Activated B cell treated with CpG ODN at 0.5 μM for 24 hours (primary cell): ENCODE measurements around the gene SPRED1. TPM values are rescaled to one million over a fixed set of nuclear protein-coding genes. Genes with fewer than 3 reads are reported as not detected.

Experiments
- ATAC-seq: fragments of 200-7000 bp; cut with Tn5 transposase; one replicate; pipeline ENCODE4 v1.10.0; 2021; ENCODE audit warnings: low read depth, mild to moderate bottlenecking, moderate library complexity
- CTCF ChIA-PET: fragments of 350-600 bp; sonication (Branson Sonifier 250); formaldehyde crosslinking; loops from one replicate; lab custom pipeline; 2021; ENCODE audit warnings: antibody characterized with exemption; lab: Charles Lee
- POLR2A ChIA-PET: fragments of 350-600 bp; sonication (Branson Sonifier 250); formaldehyde crosslinking; loops from one replicate; lab custom pipeline; 2021; ENCODE audit warnings: antibody characterized with exemption; lab: Charles Lee
- DNase-seq: peaks from one replicate; pipeline ENCODE4 v3.0.0; 2022
- H3K27ac Mint-ChIP-seq: one replicate; pipeline ENCODE4 v1.8.0; 2020; ENCODE audit warnings: mixed read lengths
- H3K27me3 Mint-ChIP-seq: one replicate; pipeline ENCODE4 v1.8.0; 2021; ENCODE audit warnings: mixed read lengths
- H3K36me3 Mint-ChIP-seq: one replicate; pipeline ENCODE4 v1.8.0; 2021; ENCODE audit warnings: low read depth, mixed read lengths
- H3K4me1 Mint-ChIP-seq: one replicate; pipeline ENCODE4 v1.8.0; 2021; ENCODE audit warnings: mixed read lengths
- H3K4me3 Mint-ChIP-seq: one replicate; pipeline ENCODE4 v1.8.0; 2020; ENCODE audit warnings: mild to moderate bottlenecking, mixed read lengths
- H3K9me3 Mint-ChIP-seq: one replicate; pipeline ENCODE4 v1.8.0; 2020; ENCODE audit warnings: mixed read lengths
- intact Hi-C: fragments of 100-400 bp; cut with micrococcal nuclease; formaldehyde crosslinking; loops from one replicate; pipeline ENCODE4 v1.15.1; 2024
- total RNA-seq: library from RNA; stranded (reverse); gene quantifications from 2 replicates; pipeline ENCODE4 v1.2.3, GENCODE V29; 2022
- TF ChIP-seq, protein P1 (sequence below): fragments of 200-600 bp; IDR thresholded peaks from one replicate; pipeline ENCODE4 v1.8.0; 2022; ENCODE audit warnings: antibody characterized with exemption, mild to moderate bottlenecking

The SPRED1 gene
- total RNA-seq, 1 donor from 2014 or later: 1.4 TPM

DNA sequence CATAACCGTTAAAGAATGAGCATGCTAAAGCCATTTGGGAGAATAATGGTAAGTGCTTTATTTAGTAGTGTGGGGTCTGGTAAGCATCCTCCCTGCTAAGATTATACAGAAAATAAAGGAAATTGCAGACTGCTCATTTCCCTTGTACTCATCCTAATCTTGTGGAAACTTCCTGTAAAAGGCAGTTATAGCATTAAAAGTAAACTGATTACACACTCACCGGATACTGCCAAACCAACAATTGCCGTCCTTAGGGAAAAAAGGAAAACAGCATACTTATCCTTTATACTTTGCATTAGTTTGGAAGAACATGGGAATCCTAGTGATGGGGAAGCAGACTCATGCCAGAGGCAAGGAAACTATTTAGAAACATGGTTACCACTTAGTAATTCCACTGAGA, 5.3 kb upstream of the SPRED1 start:
- Mint-ChIP-seq H3K27me3 (peaks cover 21% of the 10 kb centered on the region), H3K4me1 (peaks cover 15% of the 10 kb centered on the region), H3K36me3 (peaks cover 6% of the 10 kb centered on the region), H3K27ac (no peak overlapping the region), H3K4me3 (no peak overlapping the region), H3K9me3 (no peaks in the 10 kb centered on the region)
- DNase-seq: no peak
- CTCF ChIA-PET: no interaction called here
- ATAC-seq: no peak
- intact Hi-C loops: no loop called here
- POLR2A ChIA-PET: no interaction called here
- TF ChIP-seq, protein P1, sequence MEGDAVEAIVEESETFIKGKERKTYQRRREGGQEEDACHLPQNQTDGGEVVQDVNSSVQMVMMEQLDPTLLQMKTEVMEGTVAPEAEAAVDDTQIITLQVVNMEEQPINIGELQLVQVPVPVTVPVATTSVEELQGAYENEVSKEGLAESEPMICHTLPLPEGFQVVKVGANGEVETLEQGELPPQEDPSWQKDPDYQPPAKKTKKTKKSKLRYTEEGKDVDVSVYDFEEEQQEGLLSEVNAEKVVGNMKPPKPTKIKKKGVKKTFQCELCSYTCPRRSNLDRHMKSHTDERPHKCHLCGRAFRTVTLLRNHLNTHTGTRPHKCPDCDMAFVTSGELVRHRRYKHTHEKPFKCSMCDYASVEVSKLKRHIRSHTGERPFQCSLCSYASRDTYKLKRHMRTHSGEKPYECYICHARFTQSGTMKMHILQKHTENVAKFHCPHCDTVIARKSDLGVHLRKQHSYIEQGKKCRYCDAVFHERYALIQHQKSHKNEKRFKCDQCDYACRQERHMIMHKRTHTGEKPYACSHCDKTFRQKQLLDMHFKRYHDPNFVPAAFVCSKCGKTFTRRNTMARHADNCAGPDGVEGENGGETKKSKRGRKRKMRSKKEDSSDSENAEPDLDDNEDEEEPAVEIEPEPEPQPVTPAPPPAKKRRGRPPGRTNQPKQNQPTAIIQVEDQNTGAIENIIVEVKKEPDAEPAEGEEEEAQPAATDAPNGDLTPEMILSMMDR: no peak

DNA sequence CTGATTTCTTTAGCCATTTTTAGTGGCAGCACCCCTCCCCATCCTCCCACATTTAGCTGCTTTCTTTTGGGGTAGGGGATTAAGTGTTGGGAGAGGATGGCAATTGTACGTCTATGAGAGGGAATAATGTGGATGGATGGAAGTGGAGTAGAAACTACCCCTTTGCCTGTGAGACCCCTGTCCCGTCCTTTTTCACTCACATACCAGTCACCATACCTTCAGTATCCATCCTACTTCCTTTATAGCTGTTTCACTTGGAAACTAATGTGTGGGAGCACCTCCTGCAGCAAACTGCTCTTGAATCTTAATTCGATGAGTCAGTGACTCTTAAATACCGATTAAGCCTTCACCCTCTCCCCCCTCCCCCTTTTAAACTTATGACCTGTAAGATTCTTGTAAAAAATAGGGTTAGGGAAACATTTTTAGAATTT, 730 bp downstream of the SPRED1 start:
- intact Hi-C loops: loop anchor here (2.0 to 5.0 kb wide), 7 partner anchors 54 to 1156 kb away; no protein-coding TSS in a partner anchor
- peaks cover 7% of the 10 kb centered on the region for H3K36me3 Mint-ChIP-seq
- H3K4me3 Mint-ChIP-seq: peak overlapping the region; percentile 83
- DNase-seq: no peak
- no peaks in the 10 kb centered on the region for H3K27me3 Mint-ChIP-seq
- CTCF ChIA-PET: interaction anchor here (0.9 to 1.1 kb wide), 2 partner anchors 188 to 447 kb away, joined by 3 read pairs; no protein-coding TSS in a partner anchor
- H3K4me1 Mint-ChIP-seq: peaks cover 32% of the 10 kb centered on the region
- TF ChIP-seq, protein P1: no peak
- ATAC-seq: no peak
- peak overlapping the region; percentile 2 for H3K27ac Mint-ChIP-seq
- POLR2A ChIA-PET: interaction anchor here (1.3 to 2.7 kb wide), 2 partner anchors 123 to 169 kb away, joined by 4 to 10 read pairs; no protein-coding TSS in a partner anchor
- no peaks in the 10 kb centered on the region for H3K9me3 Mint-ChIP-seq

DNA sequence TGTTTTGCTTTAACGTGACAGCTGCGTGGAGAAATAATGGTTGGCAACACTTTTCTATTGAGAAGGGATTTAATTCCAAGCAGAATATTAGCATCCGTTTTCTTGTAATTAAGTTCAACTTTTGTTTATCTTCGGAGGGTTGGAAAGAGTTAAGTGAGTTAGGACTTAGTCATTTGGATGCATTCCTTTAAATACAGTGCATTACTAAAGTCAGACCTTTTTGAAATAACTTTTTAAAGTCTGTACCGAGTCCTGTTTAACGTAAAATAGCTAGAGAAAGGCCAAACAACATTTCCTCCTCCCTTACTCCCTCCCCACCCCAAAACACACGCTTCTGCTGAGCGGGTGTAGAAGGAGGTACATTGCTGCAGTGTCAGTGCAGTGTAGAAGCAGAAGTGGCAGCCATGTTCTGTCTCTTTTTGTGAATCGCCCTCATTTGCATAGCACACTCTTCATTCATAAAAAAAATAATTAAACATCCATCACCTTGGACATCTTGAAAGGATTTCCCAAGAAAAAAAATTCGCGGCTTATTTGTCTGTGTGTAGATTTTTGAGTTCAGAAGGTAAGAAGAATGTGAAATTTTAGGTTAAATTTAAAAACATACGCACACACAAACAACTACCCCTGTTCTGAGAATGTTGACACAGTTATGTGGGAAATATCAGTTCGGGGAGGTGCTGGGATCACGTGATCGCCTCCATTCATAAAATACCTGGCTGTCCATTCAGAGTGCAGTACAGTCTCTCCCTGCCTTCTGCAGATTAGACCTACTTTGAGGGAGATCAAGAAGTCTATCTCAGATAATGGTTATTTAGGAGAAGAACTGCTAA, 1.6 kb downstream of the SPRED1 start:
- ChIA-PET CTCF (interaction anchor here (0.9 to 1.1 kb wide), 2 partner anchors 187 to 446 kb away, joined by 3 read pairs; no protein-coding TSS in a partner anchor), POLR2A (interaction anchor here (1.3 to 2.7 kb wide), 2 partner anchors 123 to 170 kb away, joined by 4 to 10 read pairs; no protein-coding TSS in a partner anchor)
- ATAC-seq (peak; percentile 71), DNase-seq (no peak)
- TF ChIP-seq, protein P1: no peak
- peak overlapping the region; percentile 26 for H3K27ac Mint-ChIP-seq
- H3K9me3 Mint-ChIP-seq: no peaks in the 10 kb centered on the region
- intact Hi-C loops: loop anchor here (1.0 to 5.0 kb wide), 9 partner anchors 12 to 1675 kb away; partner anchors contain the start of gene CDIN1
- peaks cover 7% of the 10 kb centered on the region for H3K36me3 Mint-ChIP-seq
- H3K4me3 Mint-ChIP-seq: peak overlapping the region; percentile 83
- H3K27me3 Mint-ChIP-seq: no peaks in the 10 kb centered on the region
- H3K4me1 Mint-ChIP-seq: peaks cover 32% of the 10 kb centered on the region

DNA sequence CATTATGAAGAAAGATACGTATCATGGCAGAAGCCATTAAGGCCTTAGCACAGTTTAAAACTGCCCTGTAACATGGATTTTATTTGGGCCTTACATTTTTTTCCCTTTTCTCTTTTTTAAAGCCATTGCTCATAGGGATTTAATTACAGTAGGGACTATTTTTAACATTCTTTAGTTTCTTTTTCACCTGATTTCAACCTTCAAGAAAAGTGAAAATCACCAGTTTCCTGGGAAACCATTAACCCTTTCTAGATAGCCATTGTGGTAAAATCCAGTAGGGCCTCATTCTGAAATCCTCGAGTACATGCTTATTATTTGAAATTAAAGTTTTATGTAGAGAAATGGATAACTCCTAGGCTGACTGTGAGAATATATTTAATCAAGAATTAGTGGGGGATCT, 3.1 kb downstream of the SPRED1 start:
- H3K27ac Mint-ChIP-seq: no peak overlapping the region
- POLR2A ChIA-PET: interaction anchor here (0.6 kb wide), 1 partner anchor 14 kb away, joined by 5 read pairs; no protein-coding TSS in a partner anchor
- ATAC-seq (no peak), DNase-seq (no peak)
- H3K9me3 Mint-ChIP-seq: no peaks in the 10 kb centered on the region
- CTCF ChIA-PET: no interaction called here
- no peaks in the 10 kb centered on the region for H3K27me3 Mint-ChIP-seq
- no peak overlapping the region for H3K4me3 Mint-ChIP-seq
- H3K4me1 Mint-ChIP-seq: peaks cover 30% of the 10 kb centered on the region
- intact Hi-C loops: loop anchor here (2.0 kb wide), 2 partner anchors 171 to 1677 kb away; partner anchors contain the start of gene CDIN1
- TF ChIP-seq, protein P1: no peak
- H3K36me3 Mint-ChIP-seq: peaks cover 7% of the 10 kb centered on the region

DNA sequence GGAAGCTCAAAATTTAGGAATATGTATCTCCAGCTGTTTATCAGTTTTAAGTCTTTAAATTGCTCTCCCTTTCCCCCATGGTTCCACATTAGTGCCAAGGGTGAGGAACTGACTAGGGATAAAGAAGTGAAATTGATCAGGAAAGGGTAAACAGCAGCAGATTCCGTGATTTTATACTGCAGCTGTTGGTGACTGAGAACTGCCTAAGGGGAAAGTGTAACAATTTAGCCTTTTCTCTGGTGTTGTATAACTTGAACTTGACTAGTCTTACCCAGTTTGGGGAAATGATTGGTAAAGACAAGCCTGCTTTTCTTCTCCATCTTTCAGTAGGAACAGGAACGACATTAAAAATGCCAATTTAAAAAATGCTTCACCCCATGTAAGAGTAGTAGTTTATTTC, 5.0 kb downstream of the SPRED1 start:
- TF ChIP-seq, protein P1: no peak
- DNase-seq (no peak), ATAC-seq (no peak)
- Mint-ChIP-seq H3K27ac (no peak overlapping the region), H3K4me1 (peaks cover 18% of the 10 kb centered on the region), H3K27me3 (no peaks in the 10 kb centered on the region), H3K4me3 (no peak overlapping the region), H3K9me3 (no peaks in the 10 kb centered on the region), H3K36me3 (peaks cover 1% of the 10 kb centered on the region)
- POLR2A ChIA-PET: no interaction called here
- intact Hi-C loops: no loop called here
- CTCF ChIA-PET: no interaction called here
